Measurements from ENCODE around the gene NPIPA7.
"Not testable (repeated sequence)": the region's sequence is repeated elsewhere in the genome, so short reads cannot be mapped to it uniquely, and the experiment has no call there.

- not testable (repeated sequence) for TF ChIP-seq CTCF, POLR2AphosphoS5 (IDR thresholded peaks at IDR 0.05)
Observed at GRCh38 chr16:16357556-16357955, 21.4 kb upstream of the NPIPA7 start.

Data from gastroesophageal sphincter (tissue), 3 donors.